Measurements from ENCODE around the gene FAM117A.
"Not testable (repeated sequence)": the region's sequence is repeated elsewhere in the genome, so short reads cannot be mapped to it uniquely, and the experiment has no call there.

DNA sequence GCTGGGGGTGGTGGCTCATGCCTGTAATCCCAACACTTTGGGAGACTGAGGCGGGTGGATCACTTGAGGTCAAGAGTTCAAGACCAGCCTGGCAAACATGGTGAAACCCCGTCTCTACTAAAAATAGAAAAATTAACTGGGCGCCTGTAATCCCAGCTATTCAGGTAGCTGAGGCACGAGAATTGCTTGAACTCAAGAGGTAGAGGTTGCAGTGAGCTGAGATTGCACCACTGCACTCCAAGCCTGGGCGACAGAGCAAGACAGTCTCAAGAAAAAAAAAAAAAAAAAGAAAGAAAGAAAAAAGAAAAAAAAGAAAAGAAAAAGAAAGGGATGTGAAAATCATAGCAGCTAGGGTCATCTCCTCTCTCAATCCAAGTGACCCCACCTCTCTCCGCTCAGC, 39.4 kb downstream of the FAM117A start:
- TF ChIP-seq STAT6 (CRISPR knock-in tag; conservative IDR thresholded peaks at IDR 0.05; ENCODE audit: low read depth); ZNF138 (CRISPR knock-in tag; conservative IDR thresholded peaks at IDR 0.05); TP53 (CRISPR knock-in tag; IDR thresholded peaks at IDR 0.05); NFYB (CRISPR knock-in tag; conservative IDR thresholded peaks at IDR 0.05; ENCODE audit: low read depth); ETV6 (CRISPR knock-in tag; IDR thresholded peaks at IDR 0.05); CBFB (CRISPR knock-in tag; IDR thresholded peaks at IDR 0.05; ENCODE audit: low read depth): not testable (repeated sequence)
- TF ChIP-seq, protein P1, sequence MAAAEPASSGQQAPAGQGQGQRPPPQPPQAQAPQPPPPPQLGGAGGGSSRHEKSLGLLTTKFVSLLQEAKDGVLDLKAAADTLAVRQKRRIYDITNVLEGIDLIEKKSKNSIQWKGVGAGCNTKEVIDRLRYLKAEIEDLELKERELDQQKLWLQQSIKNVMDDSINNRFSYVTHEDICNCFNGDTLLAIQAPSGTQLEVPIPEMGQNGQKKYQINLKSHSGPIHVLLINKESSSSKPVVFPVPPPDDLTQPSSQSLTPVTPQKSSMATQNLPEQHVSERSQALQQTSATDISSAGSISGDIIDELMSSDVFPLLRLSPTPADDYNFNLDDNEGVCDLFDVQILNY (CRISPR knock-in tag; IDR thresholded peaks at IDR 0.05), result not testable (repeated sequence)
- TF ChIP-seq, protein P2, sequence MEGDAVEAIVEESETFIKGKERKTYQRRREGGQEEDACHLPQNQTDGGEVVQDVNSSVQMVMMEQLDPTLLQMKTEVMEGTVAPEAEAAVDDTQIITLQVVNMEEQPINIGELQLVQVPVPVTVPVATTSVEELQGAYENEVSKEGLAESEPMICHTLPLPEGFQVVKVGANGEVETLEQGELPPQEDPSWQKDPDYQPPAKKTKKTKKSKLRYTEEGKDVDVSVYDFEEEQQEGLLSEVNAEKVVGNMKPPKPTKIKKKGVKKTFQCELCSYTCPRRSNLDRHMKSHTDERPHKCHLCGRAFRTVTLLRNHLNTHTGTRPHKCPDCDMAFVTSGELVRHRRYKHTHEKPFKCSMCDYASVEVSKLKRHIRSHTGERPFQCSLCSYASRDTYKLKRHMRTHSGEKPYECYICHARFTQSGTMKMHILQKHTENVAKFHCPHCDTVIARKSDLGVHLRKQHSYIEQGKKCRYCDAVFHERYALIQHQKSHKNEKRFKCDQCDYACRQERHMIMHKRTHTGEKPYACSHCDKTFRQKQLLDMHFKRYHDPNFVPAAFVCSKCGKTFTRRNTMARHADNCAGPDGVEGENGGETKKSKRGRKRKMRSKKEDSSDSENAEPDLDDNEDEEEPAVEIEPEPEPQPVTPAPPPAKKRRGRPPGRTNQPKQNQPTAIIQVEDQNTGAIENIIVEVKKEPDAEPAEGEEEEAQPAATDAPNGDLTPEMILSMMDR (IDR thresholded peaks at IDR 0.05), result not testable (repeated sequence)
